GM21515 (cell line): ENCODE measurements around the gene MAGEB17.
"Not testable (repeated sequence)": the region's sequence is repeated elsewhere in the genome, so short reads cannot be mapped to it uniquely, and the experiment has no call there.

Source experiments
- ATAC-seq: cut with Tn5 transposase; IDR thresholded peaks from one replicate; pipeline ENCODE4 v1.9.1; 2021; ENCODE audit not compliant: unreplicated experiment

Gene MAGEB17

DNA sequence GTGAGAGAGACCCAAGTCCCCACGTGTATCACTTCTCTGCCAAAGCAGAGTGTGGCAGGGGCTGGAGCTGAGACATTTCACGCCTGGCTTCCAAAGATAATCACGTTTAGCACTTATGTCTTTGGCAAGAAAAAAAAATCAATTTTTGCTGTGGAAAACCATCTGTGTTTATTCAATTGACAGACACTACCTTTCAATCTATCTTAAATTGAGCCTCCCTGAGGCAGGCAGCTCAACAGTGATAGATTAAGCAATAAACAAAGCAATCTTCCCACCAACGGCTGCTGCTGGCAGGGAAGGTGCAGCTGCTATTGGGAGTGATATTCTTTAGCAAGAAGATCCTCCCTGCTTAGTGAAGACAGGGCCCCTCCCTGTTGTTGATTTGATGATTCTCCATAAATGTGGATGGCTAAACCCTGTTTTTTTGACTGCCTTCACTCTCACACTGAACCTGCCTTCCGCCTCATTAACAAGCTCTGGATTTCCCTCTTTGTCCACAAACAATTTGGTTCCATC is 11.6 kb upstream of the MAGEB17 start:
- ATAC-seq = no peak

- ATAC-seq = no peak
Observed at GRCh38 chrX:16156692-16157331, 10.5 kb upstream of the MAGEB17 start.

DNA sequence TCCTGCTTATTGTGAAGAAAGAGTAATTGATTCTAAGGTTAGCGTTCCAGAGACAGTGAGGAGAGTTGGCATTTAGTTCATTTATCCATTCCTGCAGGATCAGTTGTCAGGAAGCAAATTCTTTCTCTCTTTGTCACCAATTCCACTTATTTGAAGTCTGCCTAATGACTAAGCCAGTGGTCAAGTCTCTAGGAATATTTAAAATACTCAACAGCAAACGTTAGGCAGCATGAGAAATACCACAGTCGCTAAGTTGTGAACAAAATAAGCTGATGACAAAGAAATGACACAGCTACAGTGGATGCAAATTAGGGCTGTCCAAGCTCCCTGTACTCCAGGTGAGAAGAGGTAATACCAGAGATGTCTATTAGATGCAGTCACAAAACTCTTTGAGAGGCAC is 6.6 kb upstream of the MAGEB17 start:
- ATAC-seq = no peak

DNA sequence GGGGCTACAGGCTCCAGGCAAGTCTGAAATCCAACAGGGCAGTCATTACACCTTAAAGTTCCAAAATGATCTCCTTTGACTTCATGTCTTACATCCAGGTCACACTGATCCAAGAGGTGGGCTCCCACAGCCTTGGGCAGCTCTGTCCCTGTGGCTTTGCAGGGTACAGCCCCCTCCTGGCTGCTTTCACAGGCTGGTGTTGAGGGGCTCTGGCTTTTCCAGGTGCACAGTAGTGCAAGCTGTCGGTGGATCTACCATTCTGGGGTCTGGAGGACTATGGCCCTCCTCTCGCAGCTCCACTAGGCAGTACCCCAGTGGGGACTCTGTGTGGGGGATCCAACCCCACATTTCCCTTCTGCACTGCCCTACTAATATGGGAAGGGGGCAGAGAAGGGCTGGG is 6.1 kb upstream of the MAGEB17 start:
- ATAC-seq = not testable (repeated sequence)

- ATAC-seq = no peak
Observed at GRCh38 chrX:16162391-16162790, 4.9 kb upstream of the MAGEB17 start.

GRCh38 chrX:16164748-16165147 is 2.5 kb upstream of the MAGEB17 start:
- ATAC-seq = no peak

- ATAC-seq = no peak
Observed at GRCh38 chrX:16171039-16171438, 3.8 kb downstream of the MAGEB17 start.

DNA sequence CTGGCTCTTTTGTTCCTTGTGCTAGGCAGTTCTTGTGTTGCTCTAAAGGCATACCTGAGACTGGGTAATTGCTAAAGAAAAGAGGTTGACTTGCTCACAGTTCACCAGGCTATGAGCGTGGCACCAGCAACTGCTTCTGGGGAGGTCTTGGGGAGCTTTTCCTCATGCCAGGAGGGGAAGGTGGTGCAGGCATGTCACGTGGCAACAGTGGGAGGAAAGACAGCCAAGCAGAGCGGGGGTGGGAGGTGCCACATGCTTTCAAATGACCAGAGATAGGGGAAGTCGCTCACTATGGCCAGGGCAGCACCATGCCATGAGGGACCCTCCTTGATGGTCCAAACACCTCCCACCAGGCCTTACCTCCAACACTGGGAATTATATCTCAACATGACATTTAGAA is 4.7 kb downstream of the MAGEB17 start:
- ATAC-seq = no peak

DNA sequence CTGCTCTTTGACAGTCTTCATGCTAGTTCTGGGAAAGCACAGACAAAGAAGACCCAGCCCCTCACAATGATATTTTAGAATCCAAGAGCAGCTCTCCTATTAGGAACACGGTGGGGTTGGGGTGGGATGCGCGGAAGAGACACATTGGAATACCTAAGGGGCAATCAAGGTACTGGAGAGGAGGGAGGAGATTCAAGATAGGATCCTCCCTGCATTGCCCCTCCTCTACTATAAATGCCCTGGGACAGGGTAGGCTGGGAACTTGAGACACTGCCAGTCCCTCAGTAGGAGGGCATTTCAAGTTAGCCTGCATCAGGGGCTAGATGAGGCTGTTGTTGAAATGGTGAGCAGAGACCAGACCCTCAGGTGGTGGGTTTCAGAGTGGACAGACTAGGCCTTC is 5.1 kb downstream of the MAGEB17 start:
- no peak for ATAC-seq

GRCh38 chrX:16175329-16176061 is 8.2 kb downstream of the MAGEB17 start:
- ATAC-seq = no peak

DNA sequence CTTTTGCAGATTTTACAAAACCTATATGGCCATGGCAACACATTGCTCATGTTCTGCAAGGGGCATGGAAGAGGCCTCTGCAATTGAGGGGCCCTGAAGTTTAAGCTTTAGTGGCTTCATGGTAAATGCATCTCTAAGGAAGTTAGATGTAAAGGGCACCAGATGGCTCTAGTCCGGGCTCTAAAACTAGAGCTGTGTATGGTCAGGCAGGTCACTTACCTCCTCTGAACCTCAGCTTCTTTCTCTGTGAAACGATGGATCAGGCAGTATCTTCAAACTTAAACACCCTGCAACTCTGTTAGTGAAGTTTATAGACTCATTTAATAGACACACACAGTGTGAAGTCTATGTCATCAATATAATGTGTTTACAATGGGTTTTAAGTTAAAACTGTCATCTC is 10.0 kb downstream of the MAGEB17 start:
- no peak for ATAC-seq

GRCh38 chrX:16183843-16184242 is 16.6 kb downstream of the MAGEB17 start:
- ATAC-seq = not testable (repeated sequence)

DNA sequence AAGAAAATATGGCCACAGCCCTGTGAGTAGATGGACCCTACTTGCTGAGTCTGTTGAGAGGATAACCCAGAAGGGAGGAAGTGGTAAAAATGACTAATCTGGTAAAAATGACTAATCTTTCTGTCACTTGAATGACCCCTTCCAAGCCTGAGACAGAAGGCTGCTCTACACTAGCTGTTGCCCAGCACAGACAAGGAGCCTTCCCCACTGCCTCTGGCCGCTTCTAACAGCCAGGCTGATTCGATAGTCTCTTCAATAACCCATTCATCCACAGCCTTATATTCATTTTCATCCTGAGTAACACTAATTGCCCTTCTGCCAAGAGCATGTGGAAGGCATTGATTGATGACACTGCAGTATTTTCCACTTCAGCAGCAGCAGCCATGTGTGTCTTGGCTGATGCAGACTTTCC is 18.4 kb downstream of the MAGEB17 start:
- ATAC-seq = peak; percentile 88

GRCh38 chrX:16186380-16187007 is 19.2 kb downstream of the MAGEB17 start:
- ATAC-seq = no peak

DNA sequence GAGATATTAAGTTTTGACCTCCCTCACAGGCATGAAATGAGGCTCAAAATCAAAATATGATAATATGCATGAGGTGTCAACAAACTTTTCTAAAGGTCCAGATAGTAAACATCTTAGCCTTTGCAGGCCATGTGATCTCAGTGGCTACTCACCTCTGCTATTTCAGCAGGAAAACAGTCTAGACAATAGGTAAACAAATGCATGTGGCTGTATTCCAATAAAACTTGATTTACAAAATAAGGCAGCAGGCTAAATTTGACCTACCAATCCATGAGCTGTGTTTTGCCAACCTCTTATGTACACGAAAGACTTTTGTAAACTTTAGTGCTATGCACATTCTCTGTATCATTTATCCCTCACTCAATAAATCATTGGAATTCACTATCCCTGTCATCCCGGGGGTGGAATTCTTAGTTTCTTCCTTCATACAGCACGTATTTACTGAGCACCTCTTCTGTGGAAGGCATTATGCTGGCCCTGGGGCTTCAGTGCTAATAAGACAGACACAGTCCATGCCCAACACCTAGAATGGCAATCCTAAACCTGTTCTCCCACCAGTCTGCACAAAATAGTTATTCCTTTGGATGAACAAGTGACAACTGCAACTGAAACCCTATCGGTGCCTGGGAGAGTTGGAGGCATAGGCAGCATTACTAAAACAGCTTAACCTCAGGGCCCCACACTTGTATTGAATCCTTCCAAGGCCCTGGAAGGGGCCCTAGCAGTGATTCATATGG is 19.9 kb downstream of the MAGEB17 start:
- no peak for ATAC-seq

- ATAC-seq = no peak
Observed at GRCh38 chrX:16188687-16189086, 21.4 kb downstream of the MAGEB17 start.

- no peak for ATAC-seq
Observed at GRCh38 chrX:16191605-16192004, 24.3 kb downstream of the MAGEB17 start.

- ATAC-seq = no peak
Observed at GRCh38 chrX:16196829-16197228, 29.5 kb downstream of the MAGEB17 start.

- ATAC-seq = no peak
Observed at GRCh38 chrX:16199343-16199742, 32.1 kb downstream of the MAGEB17 start.

DNA sequence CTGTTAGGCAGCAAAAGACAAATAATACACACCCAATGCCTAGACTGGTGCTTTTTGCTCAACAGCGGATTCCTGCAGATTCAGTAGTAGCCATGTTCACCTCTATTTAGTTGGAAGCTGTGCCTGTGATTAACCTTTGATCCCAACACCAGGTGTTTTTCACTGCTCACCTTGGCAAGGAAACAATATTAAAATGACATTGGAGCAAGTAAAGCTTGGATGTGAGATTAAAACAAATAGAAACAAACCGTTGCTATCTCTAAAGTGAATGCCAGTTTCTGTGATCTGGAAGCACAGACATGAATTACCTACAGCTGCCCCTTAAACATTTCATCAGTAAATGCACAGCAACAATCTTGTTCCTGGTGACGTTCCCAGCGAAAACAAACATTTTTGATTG is 35.7 kb downstream of the MAGEB17 start:
- ATAC-seq = no peak

DNA sequence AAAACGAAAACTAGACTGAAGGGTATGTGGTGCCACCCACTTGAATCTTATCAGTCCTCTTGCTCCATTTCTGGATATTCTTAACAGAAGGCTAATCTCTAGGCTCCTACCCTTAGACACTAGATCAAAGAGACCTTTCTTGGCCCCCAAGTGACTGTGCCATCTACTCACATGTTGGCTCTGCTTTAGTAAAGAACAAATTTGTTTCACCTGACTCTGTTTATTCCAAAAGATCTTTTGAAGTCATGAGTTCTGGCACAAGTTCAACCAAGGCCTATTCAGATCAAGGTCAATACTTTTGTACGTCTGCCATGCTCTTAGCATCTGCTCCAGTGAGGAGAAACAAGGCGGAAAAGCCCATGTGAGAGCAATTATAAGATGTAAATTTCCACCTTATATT is 37.3 kb downstream of the MAGEB17 start:
- ATAC-seq = no peak
